K562 (cell line): ENCODE data around the gene TMC4. TPM values are rescaled to one million over a fixed set of nuclear protein-coding genes. Genes with fewer than 3 reads are reported as not detected.

Source experiments
- ATF1 ChIP-seq, 2 experiments: fragments of 450-650 bp in 1 of 2; IDR thresholded peaks; 2 replicates each; pipeline ENCODE4 v1.6.1; 2016; ENCODE audit warnings: missing compliant biosample characterization in 1 of 2, missing genetic modification characterization in 1 of 2
- CBFA2T3 ChIP-seq: fragments of 450-650 bp; IDR thresholded peaks from 2 replicates; pipeline ENCODE4 v1.6.1; 2017
- CEBPG ChIP-seq, 3 experiments: fragments of 200-800 bp in 1 of 3; sonication (Bioruptor generic) in 1 of 3; sonication (generic) in 1 of 3; formaldehyde crosslinking in 1 of 3; IDR thresholded peaks in 2 of 3; conservative IDR thresholded peaks in 1 of 3; 2 replicates each; pipeline versions ENCODE4 v1.6.1 to v1.8.0; 2016 to 2022; ENCODE audit warnings: missing compliant biosample characterization in 2 of 3, missing genetic modification characterization in 2 of 3, mild to moderate bottlenecking in 1 of 3, missing genetic modification reagents in 1 of 3
- CREB1 ChIP-seq, 2 experiments: sonication (generic) in 1 of 2; formaldehyde crosslinking in 1 of 2; IDR thresholded peaks; 2 replicates each; pipeline versions ENCODE4 v1.6.1 to v1.8.0; 2012 to 2022; ENCODE audit warnings: inconsistent platforms in 1 of 2, mild to moderate bottlenecking in 1 of 2, missing genetic modification reagents in 1 of 2, moderate library complexity in 1 of 2
- EP300 ChIP-seq: IDR thresholded peaks from 2 replicates; pipeline ENCODE4 v1.6.1; 2012; ENCODE audit warnings: low read length, improper control_type of control experiment
- ETS2 ChIP-seq: IDR thresholded peaks from 2 replicates; pipeline ENCODE4 v1.6.1; 2016; ENCODE audit warnings: borderline replicate concordance, missing genetic modification characterization, mild to moderate bottlenecking, moderate library complexity, missing compliant biosample characterization; ENCODE audit not compliant: poor library complexity, severe bottlenecking
- HCFC1 ChIP-seq: IDR thresholded peaks from 2 replicates; pipeline ENCODE4 v1.6.1; 2012; ENCODE audit warnings: low read depth, low read length, improper control_type of control experiment
- HDAC1 ChIP-seq, 2 experiments: fragments of 450-650 bp; IDR thresholded peaks; 2 replicates each; pipeline ENCODE4 v1.6.1; 2016 to 2017; ENCODE audit warnings: inconsistent platforms in 1 of 2, mild to moderate bottlenecking in 1 of 2, moderate library complexity in 1 of 2
- MAZ ChIP-seq, 2 experiments: fragments of 450-650 bp in 1 of 2; sonication (generic) in 1 of 2; formaldehyde crosslinking; IDR thresholded peaks in 1 of 2; conservative IDR thresholded peaks in 1 of 2; 2 replicates each; pipeline versions ENCODE4 v1.4.0 to v1.5.0; 2020; ENCODE audit warnings: mild to moderate bottlenecking in 1 of 2, missing genetic modification reagents in 1 of 2
- MBD2 ChIP-seq: sonication (generic); IDR thresholded peaks from 2 replicates; pipeline ENCODE4 v1.6.1; 2016; ENCODE audit warnings: low read depth, borderline replicate concordance
- MIER1 ChIP-seq: fragments of 450-650 bp; IDR thresholded peaks from 2 replicates; pipeline ENCODE4 v1.6.1; 2016; ENCODE audit warnings: antibody characterized with exemption, mild to moderate bottlenecking, low read depth
- MLLT1 ChIP-seq, 2 experiments: fragments of 450-650 bp; IDR thresholded peaks; 2 replicates each; pipeline ENCODE4 v1.6.1; 2016
- MXI1 ChIP-seq: IDR thresholded peaks from 2 replicates; pipeline ENCODE4 v1.6.1; 2011; ENCODE audit warnings: low read depth, mild to moderate bottlenecking, improper control_type of control experiment, low read length
- PML ChIP-seq: IDR thresholded peaks from 2 replicates; pipeline ENCODE4 v1.6.1; 2012; ENCODE audit warnings: low read length, inconsistent platforms
- PRPF4 ChIP-seq: fragments of 200-400 bp; formaldehyde crosslinking; IDR thresholded peaks from one replicate; pipeline ENCODE4 v1.6.1; 2017; ENCODE audit warnings: low read length, low read depth, mild to moderate bottlenecking; ENCODE audit not compliant: insufficient read depth, poor library complexity, severe bottlenecking
- RFX7 ChIP-seq: fragments of 250-450 bp; sonication (Bioruptor Pico); IDR thresholded peaks from 2 replicates; pipeline ENCODE4 v1.5.1; 2021; ENCODE audit warnings: mild to moderate bottlenecking
- SNIP1 ChIP-seq: fragments of 450-650 bp; IDR thresholded peaks from 2 replicates; pipeline ENCODE4 v1.7.1; 2017; ENCODE audit warnings: low read depth, mild to moderate bottlenecking
- TFAM ChIP-seq: fragments of 250-450 bp; sonication (Bioruptor Pico); conservative IDR thresholded peaks from 2 replicates; pipeline ENCODE4 v1.5.0; 2021; ENCODE audit warnings: mild to moderate bottlenecking, moderate library complexity
- ZBTB5 ChIP-seq: fragments of 450-650 bp; IDR thresholded peaks from 2 replicates; pipeline ENCODE4 v1.6.1; 2017; ENCODE audit warnings: antibody characterized with exemption
- ZFP30 ChIP-seq: fragments of 250-450 bp; sonication (Bioruptor Pico); IDR thresholded peaks from 2 replicates; pipeline ENCODE4 v1.8.0; 2022; ENCODE audit warnings: moderate library complexity, mild to moderate bottlenecking, inconsistent platforms, borderline replicate concordance
- ZNF12 ChIP-seq: sonication (generic); formaldehyde crosslinking; IDR thresholded peaks from 2 replicates; pipeline ENCODE4 v1.4.0; 2020; ENCODE audit warnings: mild to moderate bottlenecking, missing genetic modification reagents
- ZNF449 ChIP-seq: fragments of 250-450 bp; sonication (Bioruptor Pico); IDR thresholded peaks from 2 replicates; pipeline ENCODE4 v1.8.0; 2022; ENCODE audit warnings: moderate library complexity, mild to moderate bottlenecking, inconsistent platforms
- ZNF75A ChIP-seq: fragments of 450-650 bp; formaldehyde crosslinking; IDR thresholded peaks from 2 replicates; pipeline ENCODE4 v1.4.0; 2020; ENCODE audit warnings: mild to moderate bottlenecking
- polyA plus RNA-seq, 8 experiments: library from polyadenylated mRNA; depleted of rRNA in 4 of 8; stranded (reverse) in 5 of 8; unstranded in 3 of 8; fragments of >200 nt; fragmentation: Nextera tagmentation in 2 of 8; fragmentation: Illumina TruSeq in 1 of 8; extraction: Ambion mirVana in 2 of 8; extraction: Trizol in 1 of 8; gene quantifications; 2 replicates each; pipeline versions ENCODE4 v1.2.1 to v1.2.3, GENCODE V29; 2011 to 2014; ENCODE audit warnings: inconsistent platforms in 1 of 8, missing spikeins in 1 of 8
- total RNA-seq, 7 experiments: library from RNA; depleted of rRNA in 6 of 7; stranded (reverse); fragments of >200 nt in 6 of 7; fragmentation: Illumina TruSeq in 2 of 7; extraction: Trizol in 2 of 7; gene quantifications; 2 replicates each; pipeline versions ENCODE4 v1.2.1 to v1.2.3, GENCODE V29; 2011 to 2021; ENCODE audit warnings: low replicate concordance in 1 of 7

TMC4 gene
- total and polyA plus RNA-seq, 9 of the 15 experiments (the other 6 are each of a cell fraction or from before 2014, with no cell fraction given), result 0.12 to 0.79 (median 0.36) TPM; not detected in 2

- TF ChIP-seq ZBTB5 (no peak), MAZ (CRISPR knock-in tag; conservative IDR thresholded peaks at IDR 0.05 in 1 of 2, IDR thresholded peaks at IDR 0.05 in 1 of 2) (peak in 1 of 2 experiments; percentile 13; a peak in 3 of 4 replicates), ZFP30 (CRISPR knock-in tag) (no peak), ETS2 (tag) (no peak), CREB1 (IDR thresholded peaks at IDR 0.05) (no peak), CREB1 (CRISPR knock-in tag; IDR thresholded peaks at IDR 0.05) (no peak), HCFC1 (peak; percentile 43; the same call in 1 of the 2 replicates), EP300 (no peak), CBFA2T3 (no peak), ATF1 (CRISPR knock-in tag; IDR thresholded peaks at IDR 0.05) (no peak), ATF1 (tag; IDR thresholded peaks at IDR 0.05) (no peak; the same call in 1 of the 2 replicates), PRPF4 (no peak), ZNF449 (CRISPR knock-in tag) (no peak), TFAM (CRISPR knock-in tag) (no peak), ZNF12 (CRISPR knock-in tag) (no peak), SNIP1 (no peak), HDAC1 (IDR thresholded peaks at IDR 0.05) (peak in 1 of 2 experiments; percentile 17; a peak in 1 of 4 replicates), MIER1 (no peak), MBD2 (no peak), RFX7 (CRISPR knock-in tag) (no peak), PML (peak; percentile 37; the same call in 1 of the 2 replicates), ZNF75A (CRISPR knock-in tag) (no peak), MLLT1 (IDR thresholded peaks at IDR 0.05) (no peak), MXI1 (no peak; the same call in 1 of the 2 replicates), CEBPG (CRISPR knock-in tag; IDR thresholded peaks at IDR 0.05) (no peak), CEBPG (tag; conservative IDR thresholded peaks at IDR 0.05 in 1 of 2, IDR thresholded peaks at IDR 0.05 in 1 of 2) (no peak)
These were observed 35.1 kb downstream of the TMC4 start, which contains the start of gene CNOT3 (continued) for GRCh38 chr19:54137699-54138488.
